ENCODE results near the gene IQGAP2. TPM values are rescaled to one million over a fixed set of nuclear protein-coding genes. Genes with fewer than 3 reads are reported as not detected.

The IQGAP2 gene
- total and polyA plus RNA-seq, 8 donors, result 15.6 to 29.1 (median 17.1) TPM

DNA sequence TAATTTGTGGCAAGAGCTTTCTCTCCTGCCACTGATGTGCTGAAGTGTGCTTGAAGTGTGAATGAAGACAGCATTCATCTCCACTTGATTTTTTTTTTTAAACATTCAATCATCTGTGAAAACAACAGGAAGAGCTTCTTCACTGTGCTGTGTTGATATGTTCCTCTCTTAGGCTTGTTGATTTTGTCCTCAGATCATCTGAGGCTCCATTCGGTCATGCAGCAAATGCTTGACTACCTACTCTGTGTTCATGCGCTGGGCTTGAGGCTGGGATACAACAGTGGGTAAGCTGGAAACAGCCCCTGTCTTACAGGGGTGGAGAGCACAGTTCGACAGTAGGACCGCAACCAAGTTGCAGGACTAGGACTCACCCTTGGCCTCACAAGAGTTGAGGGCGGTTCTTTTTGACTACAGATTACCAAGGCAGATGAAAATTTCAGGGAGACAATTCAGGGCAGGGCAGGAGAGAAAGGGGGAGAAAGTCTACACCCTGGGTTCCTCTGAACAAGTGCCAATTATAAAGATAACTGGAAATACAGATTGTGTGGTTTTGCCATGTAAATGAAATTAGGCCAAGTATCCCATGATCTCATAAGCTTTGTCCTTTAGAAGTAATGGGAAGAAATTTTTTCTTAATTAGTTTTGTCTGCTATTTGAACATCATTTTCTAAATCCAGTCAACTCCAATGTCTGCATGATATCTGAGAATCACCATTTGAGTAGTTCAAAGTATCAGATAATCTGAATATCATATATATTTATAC, 281.9 kb downstream of the IQGAP2 start:
- Histone ChIP-seq H3K27ac (no peak overlapping the region), H3K4me1 (peaks cover 0 to 5% of the 10 kb centered on the region in 2 donors), H3K27me3 (no peaks in the 10 kb centered on the region), H3K4me3 (no peak overlapping the region), H3K9me3 (no peaks in the 10 kb centered on the region), H3K36me3 (peaks cover 0 to 9% of the 10 kb centered on the region in 2 donors)
- no peak for DNase-seq
- TF ChIP-seq, protein P1, sequence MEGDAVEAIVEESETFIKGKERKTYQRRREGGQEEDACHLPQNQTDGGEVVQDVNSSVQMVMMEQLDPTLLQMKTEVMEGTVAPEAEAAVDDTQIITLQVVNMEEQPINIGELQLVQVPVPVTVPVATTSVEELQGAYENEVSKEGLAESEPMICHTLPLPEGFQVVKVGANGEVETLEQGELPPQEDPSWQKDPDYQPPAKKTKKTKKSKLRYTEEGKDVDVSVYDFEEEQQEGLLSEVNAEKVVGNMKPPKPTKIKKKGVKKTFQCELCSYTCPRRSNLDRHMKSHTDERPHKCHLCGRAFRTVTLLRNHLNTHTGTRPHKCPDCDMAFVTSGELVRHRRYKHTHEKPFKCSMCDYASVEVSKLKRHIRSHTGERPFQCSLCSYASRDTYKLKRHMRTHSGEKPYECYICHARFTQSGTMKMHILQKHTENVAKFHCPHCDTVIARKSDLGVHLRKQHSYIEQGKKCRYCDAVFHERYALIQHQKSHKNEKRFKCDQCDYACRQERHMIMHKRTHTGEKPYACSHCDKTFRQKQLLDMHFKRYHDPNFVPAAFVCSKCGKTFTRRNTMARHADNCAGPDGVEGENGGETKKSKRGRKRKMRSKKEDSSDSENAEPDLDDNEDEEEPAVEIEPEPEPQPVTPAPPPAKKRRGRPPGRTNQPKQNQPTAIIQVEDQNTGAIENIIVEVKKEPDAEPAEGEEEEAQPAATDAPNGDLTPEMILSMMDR (IDR thresholded peaks at IDR 0.05), result no peak
- ATAC-seq, result no peak
- intact Hi-C loops (cut with DNase I), result no loop called here

DNA sequence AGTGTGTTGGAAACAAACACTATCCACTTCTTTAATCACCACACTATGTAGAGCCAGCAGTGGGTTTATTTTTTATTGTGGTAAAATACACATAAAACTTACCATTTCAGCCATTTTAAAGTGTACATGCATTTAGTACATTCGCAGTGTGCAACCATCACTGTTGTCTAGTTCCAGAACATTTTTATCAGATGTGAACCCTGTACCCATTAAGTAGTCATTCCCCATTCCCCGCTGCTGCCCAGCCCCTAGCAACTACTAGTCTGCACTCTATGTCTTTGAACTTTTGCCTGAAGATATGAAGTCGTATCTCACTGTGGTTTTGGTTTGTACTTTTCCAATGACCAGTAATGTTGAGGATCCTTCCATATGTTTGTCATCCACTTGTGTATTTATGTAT, 282.6 kb downstream of the IQGAP2 start:
- intact Hi-C loops (cut with DNase I), result no loop called here
- TF ChIP-seq, protein P1 (IDR thresholded peaks at IDR 0.05), result no peak
- no peak overlapping the region for H3K4me3 ChIP-seq
- peaks cover under 1 to 6% of the 10 kb centered on the region in 2 donors for H3K4me1 ChIP-seq
- H3K27me3 ChIP-seq, result no peaks in the 10 kb centered on the region
- H3K9me3 ChIP-seq, result no peaks in the 10 kb centered on the region
- peaks cover 0 to 10% of the 10 kb centered on the region in 2 donors for H3K36me3 ChIP-seq
- no peak overlapping the region for H3K27ac ChIP-seq
- no peak for DNase-seq
- no peak for ATAC-seq

DNA sequence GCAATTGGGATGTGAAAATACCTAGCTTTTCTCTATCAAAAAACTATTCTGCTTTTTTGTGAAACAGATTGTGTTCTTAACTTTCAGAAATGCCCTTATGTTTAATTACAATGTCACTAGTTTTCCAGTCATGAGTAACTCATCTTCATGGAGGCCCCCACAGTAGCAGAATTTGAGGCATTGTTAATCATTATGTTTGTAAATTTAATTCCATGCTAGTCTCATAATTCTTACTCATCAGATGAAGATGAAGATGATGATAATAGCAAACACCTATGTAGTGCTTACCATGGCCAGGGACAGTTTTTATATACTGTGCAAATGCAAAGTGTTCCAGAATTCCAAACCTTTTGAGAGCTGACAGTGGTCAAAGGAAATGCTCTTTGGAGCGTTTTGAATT, 285.1 kb downstream of the IQGAP2 start:
- no peak overlapping the region for H3K4me3 ChIP-seq
- no peak for ATAC-seq
- no peaks in the 10 kb centered on the region for H3K27me3 ChIP-seq
- TF ChIP-seq, protein P1 (IDR thresholded peaks at IDR 0.05), result no peak
- no peak overlapping the region for H3K27ac ChIP-seq
- no peak for DNase-seq
- H3K9me3 ChIP-seq, result no peaks in the 10 kb centered on the region
- H3K36me3 ChIP-seq, result peaks cover 0 to 10% of the 10 kb centered on the region in 2 donors
- H3K4me1 ChIP-seq, result peaks cover 10 to 11% of the 10 kb centered on the region in 2 donors
- intact Hi-C loops (cut with DNase I), result no loop called here

DNA sequence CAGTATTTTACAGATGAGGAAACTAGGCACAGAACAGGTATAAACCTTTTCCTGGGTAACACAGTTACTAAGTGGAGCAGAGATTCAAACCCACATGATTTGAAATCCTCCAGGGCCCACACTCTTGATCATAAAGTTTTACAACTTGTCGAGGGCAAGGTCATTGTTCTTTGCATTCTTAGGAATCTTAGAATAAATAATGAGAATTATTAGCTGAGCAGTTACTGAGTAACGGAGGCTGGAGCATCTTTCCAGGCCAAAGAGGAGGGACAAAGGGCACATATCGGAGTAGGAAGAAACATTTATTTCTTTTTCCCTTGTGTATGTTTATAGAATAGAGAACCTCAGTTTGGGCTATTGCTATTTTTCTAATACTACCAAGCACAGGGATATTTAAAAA, 285.8 kb downstream of the IQGAP2 start:
- Histone ChIP-seq H3K4me3 (no peak overlapping the region), H3K9me3 (no peaks in the 10 kb centered on the region), H3K4me1 (peaks cover 10 to 11% of the 10 kb centered on the region in 2 donors), H3K27me3 (no peaks in the 10 kb centered on the region), H3K27ac (no peak overlapping the region), H3K36me3 (peaks cover 0 to 10% of the 10 kb centered on the region in 2 donors)
- TF ChIP-seq, protein P1 (IDR thresholded peaks at IDR 0.05), result no peak
- intact Hi-C loops (cut with DNase I), result no loop called here
- ATAC-seq, result no peak
- no peak for DNase-seq

DNA sequence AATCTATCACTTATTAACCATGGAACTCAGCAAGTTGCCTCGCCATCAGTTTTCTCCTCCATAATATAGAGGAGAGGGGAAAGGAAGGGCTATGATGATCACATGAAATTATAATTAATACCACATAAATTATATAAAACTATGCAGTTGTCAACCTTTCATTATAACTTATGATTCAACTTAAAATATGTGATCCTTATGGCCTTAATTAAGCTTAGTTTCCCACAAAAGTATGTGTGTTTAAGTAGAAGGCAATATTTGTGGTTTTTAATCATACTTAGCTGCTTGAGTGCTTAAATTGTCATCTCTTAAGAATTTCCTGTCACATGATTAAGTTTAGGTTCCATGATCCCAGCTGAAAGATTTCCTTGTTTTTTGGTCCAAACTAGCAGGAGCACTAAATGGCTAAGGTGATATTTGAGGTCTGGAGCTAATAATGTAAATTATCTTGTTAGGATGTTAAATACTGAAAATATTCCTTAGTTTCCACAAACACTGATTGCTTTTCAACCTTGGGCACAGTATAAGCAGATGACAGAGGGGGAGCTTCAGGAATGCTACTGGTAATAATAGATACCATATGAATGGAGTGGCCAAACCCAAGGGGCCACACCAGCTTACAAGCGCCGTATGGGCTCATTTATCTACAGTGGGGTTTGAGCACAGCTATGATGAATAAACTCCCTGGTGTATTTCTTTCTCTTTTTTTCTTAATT, 286.4 kb downstream of the IQGAP2 start:
- H3K27ac ChIP-seq, result peak overlapping the region in 1 of 2 donors; percentile 10
- peaks cover 10 to 11% of the 10 kb centered on the region in 2 donors for H3K4me1 ChIP-seq
- no peaks in the 10 kb centered on the region for H3K9me3 ChIP-seq
- intact Hi-C loops (cut with DNase I), result no loop called here
- ATAC-seq (peak; percentile 44), DNase-seq (no peak)
- H3K4me3 ChIP-seq, result no peak overlapping the region
- H3K27me3 ChIP-seq, result no peaks in the 10 kb centered on the region
- TF ChIP-seq, protein P1 (IDR thresholded peaks at IDR 0.05), result no peak
- peaks cover 0 to 10% of the 10 kb centered on the region in 2 donors for H3K36me3 ChIP-seq

All from left lung (tissue), 10 donors.